PFSK-1 (cell line): ENCODE measurements around the gene WDR33.

ENCODE experiments used
- TAF1 ChIP-seq: IDR thresholded peaks from 2 replicates; pipeline ENCODE4 v1.6.1; 2012; ENCODE audit warnings: low read length, control low read depth, borderline replicate concordance; ENCODE audit not compliant: insufficient read depth
- TF ChIP-seq, protein P1 (sequence below), 2 experiments: IDR thresholded peaks; 2 replicates each; pipeline versions ENCODE4 v1.6.1 to v1.8.0; 2011 to 2012; ENCODE audit warnings: low read depth in 2 of 2, low read length in 2 of 2, control low read depth in 1 of 2, inconsistent platforms in 1 of 2, mild to moderate bottlenecking in 1 of 2, moderate library complexity in 1 of 2; ENCODE audit not compliant: insufficient read depth in 1 of 2

DNA sequence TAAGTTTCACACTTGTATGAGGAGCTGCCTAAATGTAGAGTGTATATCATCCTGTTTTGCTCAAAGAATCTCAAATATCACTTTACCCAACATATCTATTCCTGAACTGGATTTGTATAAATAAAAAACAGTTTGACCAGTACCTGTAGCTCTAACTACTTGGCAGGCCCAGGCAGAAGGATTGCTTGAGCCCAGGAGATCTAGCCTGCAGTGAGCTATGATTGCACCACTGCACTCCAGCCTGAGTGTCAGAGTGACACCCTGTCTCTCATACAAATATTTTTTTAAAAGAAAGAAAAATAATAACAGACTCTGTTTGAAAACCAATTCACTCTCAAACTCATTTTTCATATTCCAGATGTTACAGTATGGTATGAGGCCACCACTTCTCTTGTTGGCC, 127.9 kb downstream of the WDR33 start:
- TF ChIP-seq, protein P1, sequence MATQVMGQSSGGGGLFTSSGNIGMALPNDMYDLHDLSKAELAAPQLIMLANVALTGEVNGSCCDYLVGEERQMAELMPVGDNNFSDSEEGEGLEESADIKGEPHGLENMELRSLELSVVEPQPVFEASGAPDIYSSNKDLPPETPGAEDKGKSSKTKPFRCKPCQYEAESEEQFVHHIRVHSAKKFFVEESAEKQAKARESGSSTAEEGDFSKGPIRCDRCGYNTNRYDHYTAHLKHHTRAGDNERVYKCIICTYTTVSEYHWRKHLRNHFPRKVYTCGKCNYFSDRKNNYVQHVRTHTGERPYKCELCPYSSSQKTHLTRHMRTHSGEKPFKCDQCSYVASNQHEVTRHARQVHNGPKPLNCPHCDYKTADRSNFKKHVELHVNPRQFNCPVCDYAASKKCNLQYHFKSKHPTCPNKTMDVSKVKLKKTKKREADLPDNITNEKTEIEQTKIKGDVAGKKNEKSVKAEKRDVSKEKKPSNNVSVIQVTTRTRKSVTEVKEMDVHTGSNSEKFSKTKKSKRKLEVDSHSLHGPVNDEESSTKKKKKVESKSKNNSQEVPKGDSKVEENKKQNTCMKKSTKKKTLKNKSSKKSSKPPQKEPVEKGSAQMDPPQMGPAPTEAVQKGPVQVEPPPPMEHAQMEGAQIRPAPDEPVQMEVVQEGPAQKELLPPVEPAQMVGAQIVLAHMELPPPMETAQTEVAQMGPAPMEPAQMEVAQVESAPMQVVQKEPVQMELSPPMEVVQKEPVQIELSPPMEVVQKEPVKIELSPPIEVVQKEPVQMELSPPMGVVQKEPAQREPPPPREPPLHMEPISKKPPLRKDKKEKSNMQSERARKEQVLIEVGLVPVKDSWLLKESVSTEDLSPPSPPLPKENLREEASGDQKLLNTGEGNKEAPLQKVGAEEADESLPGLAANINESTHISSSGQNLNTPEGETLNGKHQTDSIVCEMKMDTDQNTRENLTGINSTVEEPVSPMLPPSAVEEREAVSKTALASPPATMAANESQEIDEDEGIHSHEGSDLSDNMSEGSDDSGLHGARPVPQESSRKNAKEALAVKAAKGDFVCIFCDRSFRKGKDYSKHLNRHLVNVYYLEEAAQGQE (IDR thresholded peaks at IDR 0.05; ENCODE audit: insufficient read depth in 1 of 2, low read depth in 2 of 2, low read length in 2 of 2), result no peak
- no peak for TF ChIP-seq TAF1
